DMS 273 (cell line): ENCODE results near the gene TLX2.
A peak's percentile ranks its signal among the peaks of the same experiment; 100 is the strongest.
"Not testable (repeated sequence)": the region's sequence is repeated elsewhere in the genome, so short reads cannot be mapped to it uniquely, and the experiment has no call there.

ENCODE experiments used
- DNase-seq: peaks from one replicate; lab custom pipeline; 2025; ENCODE audit not compliant: unreplicated experiment; lab: John Stamatoyannopoulos, UW

The TLX2 gene

DNA sequence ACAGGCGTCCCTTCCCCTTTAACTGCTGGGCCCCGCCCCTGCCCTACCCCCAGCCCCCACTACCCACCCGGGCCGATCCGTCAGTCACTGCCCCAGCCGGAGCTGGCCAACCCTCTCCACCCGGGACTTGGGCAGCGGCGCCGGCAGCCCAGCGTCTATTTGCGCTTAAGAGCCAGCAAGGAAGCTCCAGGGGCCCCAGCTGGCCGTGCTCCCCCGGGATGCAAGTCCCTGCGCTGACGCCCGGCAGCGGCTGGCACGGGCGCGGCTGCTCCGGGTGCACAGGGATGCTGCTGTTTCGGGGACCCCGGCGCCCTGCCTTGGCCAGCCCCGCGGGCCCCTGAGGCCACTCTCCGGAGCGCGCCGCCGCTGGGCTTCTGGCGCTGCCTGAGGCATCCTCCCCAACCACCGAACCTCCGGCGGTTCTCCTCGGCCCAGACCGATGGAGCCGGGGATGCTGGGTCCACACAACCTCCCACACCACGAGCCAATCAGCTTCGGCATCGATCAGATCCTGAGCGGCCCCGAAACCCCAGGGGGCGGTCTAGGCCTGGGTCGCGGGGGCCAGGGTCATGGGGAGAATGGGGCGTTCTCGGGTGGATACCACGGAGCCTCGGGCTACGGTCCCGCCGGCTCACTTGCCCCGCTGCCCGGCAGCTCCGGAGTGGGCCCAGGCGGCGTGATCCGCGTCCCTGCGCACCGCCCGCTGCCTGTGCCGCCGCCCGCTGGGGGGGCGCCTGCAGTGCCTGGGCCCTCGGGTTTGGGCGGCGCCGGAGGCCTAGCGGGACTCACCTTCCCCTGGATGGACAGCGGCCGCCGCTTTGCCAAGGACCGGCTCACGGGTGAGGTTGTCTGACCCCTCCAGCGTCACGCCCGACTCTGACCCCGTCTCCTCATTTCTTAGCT is at the start of gene TLX2:
Gene TLX2, plus strand, starts transcription at position 83 of the 903 bp plus-strand sequence. Its CDS starts 357 bp downstream, at position 440.
- DNase-seq = peak; percentile 54

DNA sequence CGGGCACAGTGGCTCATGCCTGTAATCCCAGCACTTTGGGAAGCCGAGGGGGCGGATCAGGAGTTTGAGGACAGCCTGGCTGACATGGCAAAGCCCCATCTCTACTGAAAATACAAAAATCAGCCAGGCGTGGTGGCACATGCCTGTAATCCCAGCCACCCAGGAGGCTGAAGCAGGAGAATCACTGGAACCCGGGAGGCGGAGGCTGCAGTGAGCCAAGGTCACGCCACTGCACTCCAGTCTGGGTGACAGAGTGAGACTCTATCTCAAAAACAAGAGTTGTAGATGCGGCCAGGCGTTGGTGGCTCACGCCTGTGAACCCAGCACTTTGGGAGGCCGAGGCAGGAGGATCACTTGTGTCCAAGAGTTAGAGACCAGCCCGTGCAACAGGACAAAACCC is 43.5 kb upstream of the TLX2 start:
- not testable (repeated sequence) for DNase-seq

DNA sequence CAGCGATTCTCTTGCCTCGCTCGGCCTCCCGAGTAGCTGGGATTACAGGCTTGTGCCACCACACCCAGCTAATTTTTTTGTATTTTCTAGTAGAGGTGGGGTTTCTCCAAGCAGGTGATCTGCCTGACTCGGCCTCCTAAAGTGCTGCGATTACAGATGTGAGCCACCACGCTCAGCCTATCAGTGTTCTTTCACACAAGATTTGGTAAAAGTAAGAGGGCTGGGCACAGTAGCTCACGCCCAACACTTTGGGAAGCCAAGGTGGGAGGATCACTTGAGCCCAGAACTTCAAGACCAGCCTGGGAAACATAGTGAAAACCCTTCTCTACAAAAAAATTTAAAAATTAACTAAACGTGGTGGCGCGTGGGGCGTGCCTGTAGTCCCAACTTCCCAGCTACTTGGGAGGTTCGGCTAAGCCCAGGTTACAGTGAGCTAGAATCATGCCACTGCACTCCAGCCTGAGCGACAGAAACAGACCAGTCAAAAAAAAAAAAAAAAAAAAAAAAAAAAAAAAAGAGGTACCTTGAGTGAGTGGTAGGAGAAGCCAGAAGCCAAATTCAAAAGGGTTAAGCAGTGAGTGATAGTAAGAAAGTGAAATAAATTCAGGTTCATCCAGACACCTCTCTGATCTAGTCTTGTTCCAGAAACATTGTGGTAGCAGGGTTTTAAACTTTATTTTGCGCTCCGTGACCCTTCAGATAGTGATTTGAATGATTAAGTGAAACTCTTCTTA is 42.8 kb upstream of the TLX2 start:
- no peak for DNase-seq

DNA sequence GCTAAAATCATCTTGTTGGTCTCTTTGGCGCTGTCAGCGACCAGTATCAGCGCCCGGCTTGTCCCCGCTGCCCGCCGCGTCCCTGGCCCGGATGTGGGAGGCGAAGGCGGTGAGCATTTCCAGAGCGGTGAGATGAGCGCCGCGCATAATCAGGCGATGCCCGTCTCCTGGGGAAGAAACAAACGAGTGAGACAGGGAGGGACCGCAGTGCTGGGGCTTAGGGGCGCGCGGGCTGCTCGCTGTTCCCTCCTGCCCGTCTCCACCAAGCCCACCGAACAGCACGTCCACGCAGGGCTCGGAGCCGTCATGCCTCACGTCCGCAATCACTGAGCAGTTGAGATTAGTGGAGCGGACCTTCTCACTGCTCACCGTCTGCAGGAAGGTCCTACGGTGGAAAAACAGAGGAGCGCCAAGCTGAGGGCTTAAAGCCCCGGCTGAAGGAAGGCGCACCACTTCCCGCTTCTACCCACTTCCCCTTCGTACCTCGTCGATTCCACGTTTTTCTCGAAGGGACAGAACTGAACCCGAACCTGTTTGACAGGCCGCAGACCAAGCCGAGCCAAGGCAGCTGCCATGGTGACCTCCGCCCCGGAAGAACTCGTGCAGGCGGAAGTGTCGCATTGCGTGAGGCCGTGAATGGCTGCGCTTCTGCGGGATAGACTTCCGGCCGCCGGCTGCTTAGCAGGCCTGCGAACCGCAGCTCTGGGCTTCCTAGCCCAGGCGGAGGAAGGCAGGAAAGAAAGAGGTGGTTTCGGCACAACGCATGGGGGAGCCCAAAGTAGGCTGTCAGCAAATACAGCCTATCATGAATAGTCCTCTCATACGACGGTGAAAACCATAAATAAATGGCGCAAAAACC is 41.9 kb upstream of the TLX2 start, which contains the start of gene MRPL53:
Gene MRPL53, minus strand, starts transcription at position 595 of the 859 bp plus-strand sequence. Its CDS starts 20 bp downstream, at position 575.
- DNase-seq = peak; percentile 97

DNA sequence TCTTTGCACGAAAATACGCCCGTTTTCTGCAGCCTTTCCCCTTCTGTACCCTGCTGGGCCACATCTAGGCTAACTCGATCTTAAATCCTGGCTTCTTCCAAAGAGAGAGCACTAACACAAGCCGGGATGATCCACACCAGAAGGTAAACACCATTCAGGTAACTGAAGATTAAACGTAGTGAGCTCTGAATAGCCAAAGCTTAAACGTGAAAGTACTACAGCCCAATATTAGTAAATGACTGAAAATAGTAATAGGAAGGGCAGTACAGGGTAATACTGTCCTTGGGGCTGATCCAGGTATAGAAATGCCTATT is 41.3 kb upstream of the TLX2 start:
- DNase-seq = no peak

DNA sequence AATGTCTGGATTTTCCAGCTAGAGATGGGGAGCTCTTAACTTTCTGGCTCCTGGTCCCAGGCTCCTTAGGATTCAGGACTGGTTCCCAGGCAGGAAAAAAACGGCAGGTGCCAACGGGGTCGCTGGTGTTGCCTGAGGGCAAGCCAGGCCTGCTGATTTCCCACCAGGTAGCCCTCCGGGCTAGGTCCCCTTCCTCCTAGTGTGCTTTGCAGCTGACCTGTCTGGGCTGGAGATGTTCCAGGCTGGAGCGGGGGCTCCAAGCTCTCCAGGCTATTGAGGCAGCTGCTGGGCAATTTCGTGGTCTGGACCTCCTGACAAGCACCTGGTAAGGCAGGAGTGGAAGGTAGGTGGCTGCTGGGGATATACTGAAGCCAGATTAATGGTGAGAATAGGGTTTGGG is 39.8 kb upstream of the TLX2 start:
- DNase-seq = no peak

DNA sequence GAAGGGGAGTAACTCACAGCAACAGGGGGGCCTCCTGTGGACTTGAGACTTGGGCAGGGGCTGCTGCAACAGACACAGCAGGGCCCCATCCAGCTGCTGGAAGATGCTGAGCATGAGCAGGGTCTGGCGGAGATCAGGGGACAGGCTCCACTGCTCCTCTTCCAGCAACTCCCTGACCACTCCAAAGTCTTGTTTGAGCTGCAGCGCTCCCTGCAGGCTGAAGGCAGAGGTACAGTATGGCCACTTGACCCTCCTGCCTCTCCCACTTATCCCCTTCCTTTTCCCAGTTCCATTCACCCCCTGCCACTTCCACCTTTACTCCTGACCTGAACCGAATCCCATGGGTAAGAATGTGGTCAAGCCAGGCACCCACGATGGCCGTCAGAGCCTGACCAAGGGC is 39.4 kb upstream of the TLX2 start:
- no peak for DNase-seq

DNA sequence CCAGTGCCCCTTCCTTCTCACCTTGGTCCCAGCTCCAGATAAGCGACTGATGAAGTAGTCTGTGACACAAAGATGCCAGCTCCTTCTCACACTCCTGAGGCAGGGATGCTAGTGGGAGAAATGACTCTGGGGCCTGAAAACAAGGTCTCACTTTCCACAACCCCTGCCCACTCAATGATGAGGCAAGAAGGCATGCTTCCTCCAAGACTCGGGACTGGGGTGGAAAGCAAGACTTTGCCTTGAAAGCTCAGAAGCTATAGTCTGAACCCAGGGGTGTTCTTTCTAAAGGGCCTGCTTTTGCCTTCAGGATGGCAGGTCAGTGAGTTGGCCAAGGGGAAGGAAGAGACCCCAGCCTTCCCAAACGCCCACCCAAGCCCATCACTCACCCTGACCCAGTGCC is 32.8 kb upstream of the TLX2 start:
- no peak for DNase-seq

DNA sequence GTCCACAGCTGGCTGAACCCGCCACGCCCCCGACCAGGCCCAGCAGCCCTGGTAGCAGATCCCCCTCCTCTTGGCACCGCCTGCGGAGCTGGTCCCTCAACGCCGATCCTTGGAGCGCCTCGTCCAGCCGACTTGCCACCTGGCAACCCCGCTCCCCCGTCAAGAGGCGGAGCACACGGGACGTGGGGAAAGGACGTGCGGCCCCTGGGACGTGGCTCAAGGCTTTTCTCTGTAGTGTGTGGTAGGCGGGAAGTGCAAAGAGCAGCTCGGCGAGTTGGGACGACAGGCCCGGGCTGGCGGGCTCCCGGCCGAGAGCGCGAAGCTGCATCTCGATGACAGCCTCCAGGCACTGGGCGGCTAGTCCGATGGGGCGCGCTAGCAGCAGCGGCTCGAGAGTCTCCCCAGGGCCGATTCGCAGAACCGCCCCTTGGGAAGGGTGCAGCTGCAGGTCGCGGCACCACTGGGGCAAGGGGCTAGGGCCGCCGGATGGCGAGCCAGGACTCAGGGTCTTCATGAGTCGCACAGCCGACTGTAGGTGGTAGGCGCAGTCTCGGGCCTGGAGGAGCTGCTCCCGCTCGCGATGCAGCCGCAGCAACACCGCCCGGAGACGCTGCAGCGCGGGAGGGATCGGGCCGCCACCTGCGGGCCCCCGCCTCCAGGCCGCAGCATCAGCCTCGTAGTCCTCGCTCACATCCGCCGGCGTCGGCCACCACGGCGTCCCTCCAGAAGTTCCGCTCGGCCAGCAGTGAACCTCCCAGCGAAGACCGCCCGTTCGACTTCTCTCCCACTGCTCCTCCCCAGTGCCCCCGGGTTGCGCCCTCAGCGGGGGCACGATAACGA is 32.1 kb upstream of the TLX2 start:
- peak; percentile 83 for DNase-seq

DNA sequence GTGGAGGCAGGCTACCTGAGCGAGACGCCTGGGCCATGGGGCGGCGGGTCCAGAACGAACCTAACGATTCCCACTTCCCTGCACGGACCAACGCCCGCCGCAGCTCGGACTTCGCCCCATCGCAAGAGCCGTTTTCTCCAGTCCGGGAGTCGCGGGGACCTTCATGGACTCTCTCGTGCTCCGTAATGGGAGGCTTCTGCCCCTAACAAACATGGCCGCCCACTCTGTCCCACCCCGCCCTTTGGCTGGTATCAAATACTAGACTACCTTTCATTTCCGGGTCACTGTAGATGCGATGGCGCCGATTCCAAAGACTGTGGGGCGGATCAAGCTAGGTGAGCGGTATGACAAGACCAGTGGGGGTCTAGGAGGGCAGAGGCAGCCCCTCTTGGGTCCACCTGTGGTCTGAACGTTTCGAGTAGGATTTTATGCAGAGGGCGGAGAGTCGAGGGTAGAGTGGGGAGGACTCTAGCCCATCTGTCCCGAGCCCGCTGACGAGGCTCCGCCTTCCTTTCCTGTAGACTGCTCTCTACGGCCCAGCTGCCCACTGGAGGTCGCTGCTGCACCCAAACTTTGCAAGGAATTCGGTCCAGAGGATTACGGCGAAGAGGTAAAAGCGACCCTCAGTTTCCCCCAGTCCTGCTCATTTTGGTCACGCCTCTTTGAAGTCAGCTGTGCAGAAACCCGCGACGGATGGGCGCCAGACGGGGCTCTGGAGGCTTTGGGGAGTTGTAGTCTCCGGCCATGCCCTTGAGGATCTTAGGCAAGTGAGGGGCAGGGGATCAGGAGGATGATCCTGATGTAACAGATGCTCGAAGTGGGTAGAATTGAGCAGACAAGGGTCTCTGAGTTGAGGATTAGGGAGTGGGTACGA is 31.2 kb upstream of the TLX2 start, which contains the start of the genes CCDC142 and TTC31:
Gene CCDC142, minus strand, starts transcription at position 198 of the 874 bp plus-strand sequence. Its CDS starts 161 bp downstream, at position 37.
Gene TTC31, plus strand, starts transcription at position 281 of the 874 bp plus-strand sequence. Its CDS starts 15 bp downstream, at position 296.
- DNase-seq = peak; percentile 97

DNA sequence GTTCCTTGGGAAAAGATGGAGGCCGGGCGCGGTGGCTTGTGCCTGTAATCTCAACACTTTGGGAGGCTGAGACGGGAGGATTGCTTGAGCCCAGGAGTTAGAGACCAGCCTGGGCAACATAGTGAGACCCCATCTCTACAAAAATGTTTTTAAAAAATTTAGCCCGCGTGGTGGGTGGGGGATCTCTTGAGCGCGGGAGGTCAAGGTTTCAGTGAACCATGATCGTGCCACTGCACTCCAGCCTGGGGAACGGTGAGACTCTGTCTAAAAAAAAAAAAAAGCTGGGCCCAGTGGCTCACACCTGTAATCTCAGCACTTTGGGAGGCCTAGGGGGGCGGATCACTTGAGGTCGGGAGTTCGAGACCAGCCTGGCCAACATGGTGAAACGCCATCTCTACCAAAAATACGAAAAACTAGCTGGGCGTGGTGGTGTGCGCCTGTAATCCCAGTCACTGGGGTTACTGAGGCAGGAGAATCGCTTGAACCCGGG is 30.5 kb upstream of the TLX2 start:
- not testable (repeated sequence) for DNase-seq

DNA sequence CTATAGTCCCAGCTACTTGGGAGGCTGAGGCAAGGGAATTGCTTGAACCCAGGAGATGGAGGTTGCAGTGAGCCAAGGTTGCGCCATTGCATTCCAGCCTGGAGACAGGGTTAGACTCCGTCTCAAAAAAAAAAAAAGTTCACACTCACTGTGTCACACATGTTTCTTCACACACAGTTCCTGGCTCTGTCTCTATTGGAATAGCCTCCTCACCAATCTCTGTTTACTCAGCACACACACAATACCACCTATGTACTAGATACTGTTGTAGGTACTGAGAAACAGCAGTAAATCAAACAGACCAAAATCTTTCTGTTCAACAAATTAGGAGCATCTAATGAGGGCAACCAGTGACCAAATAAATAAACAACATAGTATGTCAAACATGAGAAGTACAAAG is 28.1 kb upstream of the TLX2 start:
- no peak for DNase-seq

DNA sequence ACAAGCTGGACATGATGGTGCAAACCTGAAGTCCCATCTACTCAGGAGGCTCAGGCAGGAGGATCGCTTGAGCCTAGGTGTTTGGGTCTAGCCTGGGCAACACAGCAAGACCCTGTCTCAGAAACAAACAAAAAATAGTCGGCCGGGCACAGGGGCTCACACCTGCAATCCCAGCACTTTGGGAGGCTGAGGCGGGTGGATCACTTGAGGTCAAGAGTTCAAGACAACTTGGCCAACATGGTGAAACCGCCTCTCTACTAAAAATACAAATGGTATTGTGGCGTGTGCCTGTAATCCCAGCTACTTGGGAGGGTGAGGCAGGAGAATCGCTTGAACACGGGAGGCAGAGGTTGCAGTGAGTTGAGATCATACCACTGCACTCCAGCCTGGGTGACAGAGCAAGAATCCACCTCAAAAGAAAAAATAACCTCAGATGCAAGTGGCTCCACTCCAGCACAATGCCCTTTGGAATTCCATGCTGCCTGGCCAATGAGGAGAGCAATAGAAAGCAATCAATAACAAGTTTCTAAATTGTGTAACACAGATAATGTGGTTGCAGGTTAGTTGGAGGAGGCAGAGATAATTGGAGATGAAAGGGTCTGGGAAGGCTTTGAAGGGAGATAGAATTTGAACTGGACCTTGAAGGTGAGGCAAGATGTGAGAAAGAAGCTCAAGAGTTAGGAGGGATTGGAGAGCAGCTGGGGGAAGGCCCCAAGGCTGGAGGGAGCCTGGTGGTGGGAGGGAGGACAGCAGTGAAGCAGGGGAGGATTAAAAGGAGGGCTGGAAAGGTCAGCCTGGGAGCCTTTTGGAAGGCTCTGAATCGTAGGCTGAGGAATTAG is 25.4 kb upstream of the TLX2 start:
- no peak for DNase-seq

DNA sequence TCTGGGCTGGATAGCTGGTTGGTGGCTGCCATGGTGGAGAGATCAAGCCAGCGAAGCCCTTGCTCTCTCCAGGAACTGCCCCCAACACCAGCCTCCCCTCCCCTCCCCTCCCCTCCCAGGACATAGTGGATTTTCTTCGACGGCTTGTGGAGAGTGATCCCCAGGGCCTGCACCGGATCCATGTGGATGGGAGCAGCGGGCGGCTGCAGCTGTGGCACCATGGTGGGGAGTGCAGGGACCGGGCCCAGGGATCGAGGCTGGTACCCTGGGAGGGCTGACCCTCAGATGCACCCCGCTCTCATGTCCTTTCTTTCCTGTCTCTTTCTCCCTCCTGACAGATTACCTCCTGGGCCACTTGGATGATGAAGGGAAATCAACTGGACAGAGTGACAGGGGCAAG is 24.3 kb upstream of the TLX2 start:
- no peak for DNase-seq

DNA sequence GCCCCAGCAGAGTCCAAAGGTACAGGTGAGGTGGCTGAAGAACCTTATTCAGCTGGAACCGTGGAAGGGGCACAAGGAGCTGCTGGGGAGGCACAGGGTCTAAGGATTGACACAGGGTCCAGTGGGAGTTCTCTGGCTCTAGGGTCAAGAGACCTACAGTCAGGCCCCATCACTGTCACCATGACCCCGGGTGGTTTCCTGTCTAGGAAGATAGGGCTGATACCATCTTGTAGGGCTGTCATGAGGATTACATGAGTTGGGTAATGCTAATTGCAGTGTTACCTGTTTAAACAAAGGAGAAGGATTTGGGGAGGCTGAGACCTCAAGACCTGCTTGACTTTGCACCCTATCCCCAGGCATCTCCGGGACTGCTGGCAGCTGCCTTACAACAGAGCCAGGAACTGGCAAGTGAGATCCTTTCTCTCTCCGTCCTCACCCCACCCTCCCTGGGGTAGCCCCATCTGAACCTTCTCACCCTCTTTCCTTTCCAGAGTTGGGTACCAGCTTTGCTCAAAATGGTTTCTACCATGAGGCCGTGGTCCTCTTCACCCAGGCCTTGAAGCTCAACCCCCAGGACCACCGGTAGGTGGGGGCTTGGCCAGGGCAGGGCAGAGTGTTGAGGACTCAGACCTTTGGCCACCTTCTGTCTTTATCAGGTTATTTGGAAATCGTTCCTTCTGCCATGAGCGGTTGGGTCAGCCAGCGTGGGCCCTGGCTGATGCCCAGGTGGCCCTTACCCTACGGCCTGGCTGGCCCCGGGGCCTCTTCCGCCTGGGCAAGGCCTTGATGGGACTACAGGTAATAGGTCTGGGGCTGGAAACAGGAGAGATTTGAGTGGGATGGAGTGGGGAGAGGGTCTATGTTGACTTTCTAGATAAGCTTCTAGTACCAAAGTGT is 22.4 kb upstream of the TLX2 start:
- DNase-seq = no peak

DNA sequence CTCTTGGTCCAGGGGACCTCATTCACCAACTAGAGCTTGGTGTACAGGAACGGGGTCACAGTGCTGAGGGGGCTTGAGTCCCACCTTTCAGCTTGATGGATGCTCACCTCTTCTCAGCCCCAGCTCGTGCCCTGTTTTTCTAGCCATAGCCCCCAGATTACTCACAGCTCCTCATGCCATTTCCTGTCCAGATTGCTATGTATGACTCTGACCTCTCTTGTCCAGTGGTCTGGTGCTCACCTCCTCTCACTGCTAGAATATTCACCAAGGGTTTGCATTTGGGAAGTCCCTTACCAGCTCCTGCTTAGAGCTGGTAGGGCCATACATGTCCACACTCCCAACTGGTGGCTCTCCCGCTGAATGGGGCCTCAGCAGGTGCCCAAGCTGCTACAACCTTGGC is 20.7 kb upstream of the TLX2 start:
- no peak for DNase-seq

DNA sequence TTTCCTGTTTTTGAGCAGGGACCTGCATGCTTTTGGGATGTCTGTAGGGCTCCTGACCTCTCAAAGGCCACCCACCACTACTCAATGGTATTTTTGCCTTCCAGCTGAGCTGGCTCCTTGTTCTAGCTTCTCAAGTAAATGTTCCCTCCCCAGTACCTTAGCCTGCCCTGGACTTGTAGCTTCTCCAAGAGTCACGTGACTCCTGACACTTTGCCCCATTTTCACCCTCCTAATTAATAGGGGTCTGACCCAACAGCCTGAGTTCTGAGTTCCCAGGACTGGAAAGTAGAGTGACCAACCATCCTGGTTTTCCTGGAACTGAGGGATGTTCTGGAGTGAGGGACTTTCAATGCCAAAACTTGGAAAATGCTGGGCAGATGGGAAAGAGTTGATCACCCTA is 18.8 kb upstream of the TLX2 start:
- DNase-seq = no peak
